ENCODE results near the gene OR2T35.
"Not testable (repeated sequence)": the region's sequence is repeated elsewhere in the genome, so short reads cannot be mapped to it uniquely, and the experiment has no call there.

Gene OR2T35

GRCh38 chr1:248648770-248649536 is 3.9 kb upstream of the OR2T35 start:
- not testable (repeated sequence) for H3K36me3 ChIP-seq (ENCODE audit: control insufficient read depth in 1 of 2, insufficient read depth in 2 of 2, low read length in 2 of 2); H3K9me3 ChIP-seq (ENCODE audit: control insufficient read depth in 1 of 2, low read length in 2 of 2); H3K4me1 ChIP-seq (ENCODE audit: control insufficient read depth in 1 of 2, insufficient read depth in 2 of 2, low read length in 2 of 2); H3K4me3 ChIP-seq (ENCODE audit: low read depth in 1 of 2, low read length in 2 of 2); H3K27ac ChIP-seq (ENCODE audit: low read depth, low read length); H3K27me3 ChIP-seq (ENCODE audit: control insufficient read depth in 1 of 2, insufficient read depth in 2 of 2, low read length in 2 of 2); H3K9ac ChIP-seq (ENCODE audit: low read depth in 1 of 2, low read length in 2 of 2)

GRCh38 chr1:248642971-248643651 is 2.0 kb downstream of the OR2T35 start:
- H3K27me3 ChIP-seq (ENCODE audit: control insufficient read depth in 1 of 2, insufficient read depth in 2 of 2, low read length in 2 of 2); H3K9ac ChIP-seq (ENCODE audit: low read depth in 1 of 2, low read length in 2 of 2); H3K36me3 ChIP-seq (ENCODE audit: control insufficient read depth in 1 of 2, insufficient read depth in 2 of 2, low read length in 2 of 2); H3K4me1 ChIP-seq (ENCODE audit: control insufficient read depth in 1 of 2, insufficient read depth in 2 of 2, low read length in 2 of 2); H3K9me3 ChIP-seq (ENCODE audit: control insufficient read depth in 1 of 2, low read length in 2 of 2); H3K4me3 ChIP-seq (ENCODE audit: low read depth in 1 of 2, low read length in 2 of 2); H3K27ac ChIP-seq (ENCODE audit: low read depth, low read length): not testable (repeated sequence)

- H3K9me3 ChIP-seq (ENCODE audit: control insufficient read depth in 1 of 2, low read length in 2 of 2); H3K9ac ChIP-seq (ENCODE audit: low read depth in 1 of 2, low read length in 2 of 2); H3K27me3 ChIP-seq (ENCODE audit: control insufficient read depth in 1 of 2, insufficient read depth in 2 of 2, low read length in 2 of 2); H3K4me3 ChIP-seq (ENCODE audit: low read depth in 1 of 2, low read length in 2 of 2); H3K4me1 ChIP-seq (ENCODE audit: control insufficient read depth in 1 of 2, insufficient read depth in 2 of 2, low read length in 2 of 2); H3K36me3 ChIP-seq (ENCODE audit: control insufficient read depth in 1 of 2, insufficient read depth in 2 of 2, low read length in 2 of 2); H3K27ac ChIP-seq (ENCODE audit: low read depth, low read length): not testable (repeated sequence)
Measured at GRCh38 chr1:248641583-248641982, 3.5 kb downstream of the OR2T35 start.

GRCh38 chr1:248640906-248641305 is 4.2 kb downstream of the OR2T35 start:
- not testable (repeated sequence) for H3K4me1 ChIP-seq (ENCODE audit: control insufficient read depth in 1 of 2, insufficient read depth in 2 of 2, low read length in 2 of 2); H3K27me3 ChIP-seq (ENCODE audit: control insufficient read depth in 1 of 2, insufficient read depth in 2 of 2, low read length in 2 of 2); H3K9ac ChIP-seq (ENCODE audit: low read depth in 1 of 2, low read length in 2 of 2); H3K4me3 ChIP-seq (ENCODE audit: low read depth in 1 of 2, low read length in 2 of 2); H3K9me3 ChIP-seq (ENCODE audit: control insufficient read depth in 1 of 2, low read length in 2 of 2); H3K27ac ChIP-seq (ENCODE audit: low read depth, low read length); H3K36me3 ChIP-seq (ENCODE audit: control insufficient read depth in 1 of 2, insufficient read depth in 2 of 2, low read length in 2 of 2)

GRCh38 chr1:248639652-248640051 is 5.4 kb downstream of the OR2T35 start:
- not testable (repeated sequence) for H3K9me3 ChIP-seq (ENCODE audit: control insufficient read depth in 1 of 2, low read length in 2 of 2); H3K4me3 ChIP-seq (ENCODE audit: low read depth in 1 of 2, low read length in 2 of 2); H3K27me3 ChIP-seq (ENCODE audit: control insufficient read depth in 1 of 2, insufficient read depth in 2 of 2, low read length in 2 of 2); H3K36me3 ChIP-seq (ENCODE audit: control insufficient read depth in 1 of 2, insufficient read depth in 2 of 2, low read length in 2 of 2); H3K9ac ChIP-seq (ENCODE audit: low read depth in 1 of 2, low read length in 2 of 2); H3K4me1 ChIP-seq (ENCODE audit: control insufficient read depth in 1 of 2, insufficient read depth in 2 of 2, low read length in 2 of 2); H3K27ac ChIP-seq (ENCODE audit: low read depth, low read length)

- not testable (repeated sequence) for H3K36me3 ChIP-seq (ENCODE audit: control insufficient read depth in 1 of 2, insufficient read depth in 2 of 2, low read length in 2 of 2); H3K4me3 ChIP-seq (ENCODE audit: low read depth in 1 of 2, low read length in 2 of 2); H3K4me1 ChIP-seq (ENCODE audit: control insufficient read depth in 1 of 2, insufficient read depth in 2 of 2, low read length in 2 of 2); H3K27ac ChIP-seq (ENCODE audit: low read depth, low read length); H3K27me3 ChIP-seq (ENCODE audit: control insufficient read depth in 1 of 2, insufficient read depth in 2 of 2, low read length in 2 of 2); H3K9me3 ChIP-seq (ENCODE audit: control insufficient read depth in 1 of 2, low read length in 2 of 2); H3K9ac ChIP-seq (ENCODE audit: low read depth in 1 of 2, low read length in 2 of 2)
Measured at GRCh38 chr1:248636612-248637011, 8.5 kb downstream of the OR2T35 start.

GRCh38 chr1:248634991-248635390 is 10.1 kb downstream of the OR2T35 start, which contains the start of gene OR2T11:
TSS of gene OR2T11 (minus strand) at chr1:248635091. CDS start at chr1:248627128, 7,963 bp downstream.
- not testable (repeated sequence) for H3K9ac ChIP-seq (ENCODE audit: low read depth in 1 of 2, low read length in 2 of 2); H3K4me3 ChIP-seq (ENCODE audit: low read depth in 1 of 2, low read length in 2 of 2); H3K4me1 ChIP-seq (ENCODE audit: control insufficient read depth in 1 of 2, insufficient read depth in 2 of 2, low read length in 2 of 2); H3K36me3 ChIP-seq (ENCODE audit: control insufficient read depth in 1 of 2, insufficient read depth in 2 of 2, low read length in 2 of 2); H3K9me3 ChIP-seq (ENCODE audit: control insufficient read depth in 1 of 2, low read length in 2 of 2); H3K27me3 ChIP-seq (ENCODE audit: control insufficient read depth in 1 of 2, insufficient read depth in 2 of 2, low read length in 2 of 2); H3K27ac ChIP-seq (ENCODE audit: low read depth, low read length)

- Histone ChIP-seq H3K9me3 (ENCODE audit: control insufficient read depth in 1 of 2, low read length in 2 of 2) (no peaks in the 10 kb centered on the region), H3K9ac (ENCODE audit: low read depth in 1 of 2, low read length in 2 of 2) (no peak overlapping the region), H3K36me3 (ENCODE audit: control insufficient read depth in 1 of 2, insufficient read depth in 2 of 2, low read length in 2 of 2) (no peaks in the 10 kb centered on the region), H3K27ac (ENCODE audit: low read depth, low read length) (no peak overlapping the region), H3K4me1 (ENCODE audit: control insufficient read depth in 1 of 2, insufficient read depth in 2 of 2, low read length in 2 of 2) (peaks cover 0 to 4% of the 10 kb centered on the region in 2 donors), H3K27me3 (ENCODE audit: control insufficient read depth in 1 of 2, insufficient read depth in 2 of 2, low read length in 2 of 2) (no peaks in the 10 kb centered on the region), H3K4me3 (ENCODE audit: low read depth in 1 of 2, low read length in 2 of 2) (no peak overlapping the region)
Measured at GRCh38 chr1:248631354-248632008, 13.6 kb downstream of the OR2T35 start.

- Histone ChIP-seq H3K27me3 (ENCODE audit: control insufficient read depth in 1 of 2, insufficient read depth in 2 of 2, low read length in 2 of 2) (no peaks in the 10 kb centered on the region), H3K27ac (ENCODE audit: low read depth, low read length) (no peak overlapping the region), H3K36me3 (ENCODE audit: control insufficient read depth in 1 of 2, insufficient read depth in 2 of 2, low read length in 2 of 2) (no peaks in the 10 kb centered on the region), H3K4me3 (ENCODE audit: low read depth in 1 of 2, low read length in 2 of 2) (no peak overlapping the region), H3K9ac (ENCODE audit: low read depth in 1 of 2, low read length in 2 of 2) (no peak overlapping the region), H3K4me1 (ENCODE audit: control insufficient read depth in 1 of 2, insufficient read depth in 2 of 2, low read length in 2 of 2) (peaks cover 0 to 4% of the 10 kb centered on the region in 2 donors), H3K9me3 (ENCODE audit: control insufficient read depth in 1 of 2, low read length in 2 of 2) (no peaks in the 10 kb centered on the region)
Measured at GRCh38 chr1:248630551-248630950, 14.5 kb downstream of the OR2T35 start.

Data from duodenal mucosa (tissue), 2 donors.